ENCODE data around the gene LGALS8. TPM values are rescaled to one million over a fixed set of nuclear protein-coding genes. Genes with fewer than 3 reads are reported as not detected.
"Not testable (repeated sequence)": the region's sequence is repeated elsewhere in the genome, so short reads cannot be mapped to it uniquely, and the experiment has no call there.

The LGALS8 gene
- total RNA-seq, 1 donor from 2014 or later, result 109 TPM

GRCh38 chr1:236535662-236536161 is 11.9 kb downstream of the LGALS8 start:
- intact Hi-C loops (cut with micrococcal nuclease), result loop anchor here (2.0 kb wide), 1 partner anchor 433 kb away; no protein-coding TSS in a partner anchor

DNA sequence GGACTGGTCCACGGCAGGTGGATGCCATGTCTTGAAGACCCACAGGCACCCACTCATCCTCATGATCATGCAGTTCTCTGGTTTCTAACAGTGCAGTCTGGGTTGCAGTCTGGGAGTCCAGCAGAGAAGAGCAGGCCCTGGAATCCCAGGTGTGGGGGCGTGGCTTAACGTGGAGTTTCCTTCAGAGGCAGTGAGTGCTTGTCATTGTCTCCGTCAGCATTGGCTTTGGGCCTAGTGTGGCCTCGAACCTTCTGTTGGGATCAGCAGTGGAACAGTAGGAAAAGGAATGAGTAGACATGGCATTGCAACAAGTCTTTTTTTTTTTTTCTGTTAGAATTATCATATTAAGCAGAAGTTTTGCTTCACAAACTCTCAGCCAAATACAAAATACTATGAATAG is 12.8 kb downstream of the LGALS8 start:
- intact Hi-C loops (cut with micrococcal nuclease), result no loop called here

DNA sequence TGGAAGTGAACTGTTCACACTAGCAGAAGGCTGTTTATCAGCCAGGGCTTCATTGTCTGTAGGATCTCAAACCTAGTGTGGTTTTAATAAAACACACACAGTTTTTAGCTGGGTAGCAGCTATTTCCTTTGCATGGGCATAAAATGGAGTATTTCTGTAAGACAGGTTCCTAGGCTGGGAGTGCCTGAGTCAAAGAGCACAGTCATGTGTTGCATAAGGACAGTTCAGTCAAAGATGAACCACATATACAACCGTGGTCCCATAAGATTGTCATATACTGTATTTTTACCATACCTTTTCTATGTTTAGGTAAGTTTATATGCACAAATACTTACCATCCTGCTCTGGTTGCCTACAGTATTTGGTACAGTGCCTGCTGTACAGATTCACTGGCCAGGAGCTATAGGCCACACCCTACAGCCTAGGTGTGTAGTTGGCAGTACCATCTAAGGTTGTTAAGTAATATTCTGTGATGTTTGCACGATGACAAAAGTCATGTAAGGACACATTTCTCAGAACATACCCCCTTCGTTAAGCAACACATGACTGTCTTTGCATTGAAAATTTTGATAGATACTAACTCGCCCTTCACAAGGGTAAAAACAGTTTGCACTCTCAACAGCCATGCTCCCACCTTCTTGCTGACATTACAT is 17.2 kb downstream of the LGALS8 start:
- intact Hi-C loops (cut with micrococcal nuclease), result no loop called here

GRCh38 chr1:236541710-236542109 is 17.9 kb downstream of the LGALS8 start:
- intact Hi-C loops (cut with micrococcal nuclease), result no loop called here

GRCh38 chr1:236543065-236543669 is 19.4 kb downstream of the LGALS8 start:
- intact Hi-C loops (cut with micrococcal nuclease), result no loop called here

GRCh38 chr1:236545621-236546169 is 21.9 kb downstream of the LGALS8 start:
- intact Hi-C loops (cut with micrococcal nuclease), result no loop called here

DNA sequence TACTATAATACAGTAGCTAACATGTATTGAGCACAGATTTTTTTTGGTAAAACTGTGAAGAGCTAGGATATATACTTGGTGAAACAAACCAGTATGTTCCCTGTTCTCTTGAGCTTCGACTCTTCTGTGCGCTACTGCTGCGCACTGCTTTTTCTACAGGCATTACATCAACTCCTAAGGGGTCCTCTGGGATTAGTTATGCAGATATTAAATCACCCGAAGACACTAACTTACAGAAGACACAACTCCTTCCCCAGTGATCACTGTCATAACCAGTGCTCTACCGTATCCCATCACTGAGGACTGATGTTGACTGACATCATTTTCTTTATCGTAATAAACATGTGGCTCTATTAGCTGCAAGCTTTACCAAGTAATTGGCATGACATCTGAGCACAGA is 24.7 kb downstream of the LGALS8 start:
- intact Hi-C loops (cut with micrococcal nuclease), result no loop called here

- intact Hi-C loops (cut with micrococcal nuclease), result loop anchor here (5.0 kb wide), 1 partner anchor 36 kb away; no protein-coding TSS in a partner anchor
These were observed 27.4 kb downstream of the LGALS8 start for GRCh38 chr1:236550961-236551851.

DNA sequence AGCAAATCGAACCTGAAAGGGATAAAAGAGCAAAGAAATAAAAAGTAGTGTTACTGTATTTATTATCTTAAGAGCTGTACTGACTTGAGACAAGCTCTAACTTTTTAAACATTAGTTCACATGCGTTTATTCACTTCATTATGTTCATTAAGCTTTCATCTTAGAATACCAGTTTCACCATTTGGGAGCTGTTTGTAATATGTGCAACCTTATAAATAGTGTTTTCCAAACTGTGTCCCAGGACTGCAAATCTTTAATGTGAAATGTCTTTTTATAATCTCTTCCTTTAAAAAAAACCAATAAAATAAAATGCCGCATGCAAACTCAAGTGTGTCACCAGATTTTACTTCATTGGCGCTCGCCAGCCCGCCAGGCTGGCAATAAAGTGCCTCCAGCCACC is 28.3 kb downstream of the LGALS8 start:
- intact Hi-C loops (cut with micrococcal nuclease), result loop anchor here (5.0 kb wide), 1 partner anchor 35 kb away; no protein-coding TSS in a partner anchor

GRCh38 chr1:236552901-236553300 is 29.1 kb downstream of the LGALS8 start:
- intact Hi-C loops (cut with micrococcal nuclease), result loop anchor here (5.0 kb wide), 1 partner anchor 34 kb away; no protein-coding TSS in a partner anchor

GRCh38 chr1:236553370-236553769 is 29.6 kb downstream of the LGALS8 start:
- intact Hi-C loops (cut with micrococcal nuclease), result loop anchor here (5.0 kb wide), 1 partner anchor 34 kb away; no protein-coding TSS in a partner anchor

DNA sequence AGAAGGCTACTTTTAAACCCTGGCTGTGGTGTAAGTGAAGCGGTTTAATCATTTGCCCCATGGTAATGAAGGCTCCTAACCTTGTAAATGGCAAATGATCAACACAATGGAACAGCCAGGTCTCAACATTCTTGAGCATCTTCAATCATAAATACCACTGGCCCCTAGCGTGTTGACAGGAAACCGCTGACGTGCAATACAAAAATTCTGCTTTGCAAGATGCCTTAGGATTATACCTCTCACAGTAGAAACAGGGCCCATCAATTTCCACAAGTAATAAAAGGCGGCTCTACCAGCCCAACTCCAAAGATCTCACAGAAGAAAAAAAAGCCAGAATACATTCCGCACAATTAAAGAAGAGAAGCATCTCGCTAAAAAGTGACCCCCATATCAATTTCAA is 32.8 kb downstream of the LGALS8 start:
- intact Hi-C loops (cut with micrococcal nuclease), result no loop called here

- intact Hi-C loops (cut with micrococcal nuclease), result no loop called here
These were observed 34.3 kb downstream of the LGALS8 start for GRCh38 chr1:236558081-236558480.

GRCh38 chr1:236558846-236559245 is 35.1 kb downstream of the LGALS8 start:
- intact Hi-C loops (cut with micrococcal nuclease), result no loop called here

DNA sequence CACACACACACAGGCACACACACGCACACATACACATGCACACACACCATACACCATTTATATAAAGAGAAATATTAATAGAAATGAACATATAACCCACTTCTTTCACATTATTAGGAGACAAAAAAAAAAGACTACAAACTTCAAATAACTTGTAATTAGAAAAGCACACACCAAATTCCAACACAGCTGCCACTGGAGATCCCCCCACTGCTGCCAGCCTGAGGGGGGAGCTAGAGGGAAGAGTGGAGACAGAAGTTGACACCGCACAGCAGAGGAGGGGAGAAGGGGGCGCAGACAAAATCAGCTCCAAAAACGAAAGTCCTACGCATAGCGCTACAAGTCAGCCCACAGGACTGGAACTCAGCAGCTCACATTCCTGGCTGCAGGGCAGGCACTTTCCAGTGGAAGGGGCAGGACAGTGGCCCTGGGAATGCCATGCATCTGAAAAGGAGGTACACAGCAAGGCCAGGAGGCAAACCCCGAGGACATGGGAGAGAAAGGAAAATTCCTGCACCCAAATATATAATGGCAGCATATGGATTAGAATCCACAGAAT is 36.5 kb downstream of the LGALS8 start:
- intact Hi-C loops (cut with micrococcal nuclease), result no loop called here

GRCh38 chr1:236561976-236562375 is 38.2 kb downstream of the LGALS8 start:
- intact Hi-C loops (cut with micrococcal nuclease), result no loop called here

DNA sequence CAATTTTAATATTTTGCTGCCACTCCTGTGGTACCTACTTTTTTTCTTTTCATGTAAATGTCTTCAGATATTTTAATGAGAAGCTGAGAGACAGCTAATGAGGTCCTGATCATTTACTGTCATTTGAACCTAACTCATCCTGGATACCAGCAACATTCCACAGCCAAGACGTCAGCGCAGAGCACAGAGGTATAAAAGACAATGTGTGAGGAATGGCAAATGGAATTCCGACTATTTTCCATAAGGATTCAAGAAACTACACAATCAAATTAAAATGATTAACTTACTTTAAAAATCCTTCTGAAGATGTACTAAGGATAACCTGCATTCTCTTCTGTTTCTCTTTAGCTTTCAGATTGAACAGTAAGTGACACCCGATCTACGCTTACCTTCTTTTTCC is 41.7 kb downstream of the LGALS8 start:
- intact Hi-C loops (cut with micrococcal nuclease), result no loop called here

DNA sequence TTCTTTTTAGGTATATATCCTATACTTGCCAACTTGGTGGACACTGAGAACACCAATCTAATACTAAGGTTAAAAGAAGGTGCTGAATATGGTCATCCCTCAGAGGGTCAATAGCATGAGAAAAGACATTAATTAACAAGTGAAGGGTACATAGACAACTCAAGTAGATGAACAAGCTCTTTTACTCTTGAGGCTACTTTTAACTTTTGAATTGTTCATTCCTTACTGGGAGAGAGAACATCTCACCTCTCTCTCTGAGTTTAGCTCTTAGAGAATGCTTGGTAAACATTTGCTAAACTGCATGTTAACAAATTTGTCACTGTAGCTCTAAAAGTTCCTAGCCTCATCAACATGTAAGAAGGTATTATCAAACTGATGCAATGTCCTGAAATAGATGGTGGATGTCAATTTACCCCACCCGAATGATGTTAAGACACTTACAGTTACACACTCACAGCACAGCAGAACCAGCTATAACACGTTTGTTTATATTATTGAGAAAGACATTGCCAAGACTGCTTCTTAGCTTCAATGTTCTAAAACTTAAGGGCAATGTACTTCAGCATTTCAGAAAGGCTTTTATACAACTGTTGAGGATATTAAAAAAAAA is 44.6 kb downstream of the LGALS8 start:
- intact Hi-C loops (cut with micrococcal nuclease), result no loop called here

GRCh38 chr1:236575523-236575922 is 51.7 kb downstream of the LGALS8 start:
- intact Hi-C loops (cut with micrococcal nuclease), result no loop called here

DNA sequence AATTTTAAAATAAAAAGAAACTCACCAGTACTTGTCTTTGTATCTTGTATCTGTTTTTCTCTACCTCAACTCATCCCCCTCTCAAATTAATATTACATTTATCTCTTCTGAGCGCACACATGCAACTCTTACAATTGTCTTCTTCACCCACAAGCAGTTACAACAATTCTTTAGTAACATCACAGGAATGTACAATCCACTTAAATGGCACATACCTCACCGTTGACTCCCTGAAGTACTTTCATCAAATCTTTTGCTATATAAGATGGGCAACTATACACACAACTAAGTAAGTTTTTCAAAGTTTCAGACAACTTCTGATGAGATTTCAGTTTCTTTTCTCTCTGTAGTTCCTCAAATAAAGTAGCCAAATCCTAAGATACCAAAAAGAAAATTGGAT is 52.2 kb downstream of the LGALS8 start:
- intact Hi-C loops (cut with micrococcal nuclease), result no loop called here

- intact Hi-C loops (cut with micrococcal nuclease), result not testable (repeated sequence)
These were observed 53.3 kb downstream of the LGALS8 start for GRCh38 chr1:236577041-236577440.
